ENCODE results near the gene MPPE1. TPM values are rescaled to one million over a fixed set of nuclear protein-coding genes. Genes with fewer than 3 reads are reported as not detected.

MPPE1 gene
- total and polyA plus RNA-seq, 9 of the 15 experiments (the other 6 are each of a cell fraction or from before 2014, with no cell fraction given): 10.7 to 19.5 (median 13.3) TPM

DNA sequence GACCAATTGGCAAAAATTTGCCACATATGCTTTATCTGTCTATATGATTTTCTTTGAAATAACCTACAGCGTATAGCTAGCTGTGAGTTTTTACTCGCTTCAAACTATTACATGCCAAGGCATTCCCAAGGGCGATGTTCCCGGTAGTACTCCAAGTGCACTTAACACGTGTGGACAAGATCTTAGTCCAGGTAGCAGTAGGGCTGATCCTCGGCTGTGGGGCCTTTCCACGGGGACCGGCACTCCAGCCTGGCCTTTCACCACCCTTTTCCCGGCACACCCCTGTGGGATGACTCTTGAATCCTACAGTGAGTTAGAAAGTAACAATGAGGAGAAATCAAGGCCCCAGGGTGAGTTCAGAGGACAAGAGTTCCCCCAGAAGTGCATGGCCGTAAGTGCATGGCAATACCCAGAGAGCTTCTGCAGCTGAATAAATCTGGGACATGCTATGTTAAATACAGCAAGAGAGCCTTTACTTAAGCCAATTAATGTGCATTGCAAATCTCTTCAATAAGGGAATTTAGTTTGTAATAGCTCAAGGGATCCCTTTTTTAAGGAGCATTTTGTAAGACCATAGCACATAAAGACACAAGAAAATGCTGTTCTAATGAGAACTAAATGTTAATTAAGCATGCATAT lies 30.5 kb downstream of the MPPE1 start:
- Histone ChIP-seq H3K9me1 (ENCODE audit: control insufficient read depth, insufficient read depth, low read length) (no peaks in the 10 kb centered on the region), H3K4me2 (ENCODE audit: insufficient read depth, low read length) (no peak overlapping the region), H3K9ac (ENCODE audit: insufficient read depth in 1 of 2, low read depth in 2 of 2, low read length in 2 of 2) (no peak overlapping the region), H2AFZ (ENCODE audit: low read depth, low read length) (no peak overlapping the region), H3K27ac (ENCODE audit: extremely low read depth, low read depth, low read length) (no peak overlapping the region), H3K4me1 (replicated peaks in 1 of 2; ENCODE audit: control insufficient read depth in 2 of 2, insufficient read depth in 2 of 2, low read length in 2 of 2) (peaks cover 7 to 15% of the 10 kb centered on the region in 2 experiments; a peak in 4 of 5 replicates), H3K79me2 (ENCODE audit: control insufficient read depth, insufficient read depth, low read length) (no peaks in the 10 kb centered on the region), H3K27me3 (ENCODE audit: control insufficient read depth in 2 of 2, insufficient read depth in 2 of 2, low read length in 2 of 2) (peaks cover 0 to 16% of the 10 kb centered on the region in 2 experiments; a peak in 2 of 5 replicates), H3K9me3 (replicated peaks; ENCODE audit: control insufficient read depth, insufficient read depth, low read depth, low read length) (no peaks in the 10 kb centered on the region; the same call in 1 of the 2 replicates), H3K36me3 (ENCODE audit: control insufficient read depth, insufficient read depth, low read length) (no peaks in the 10 kb centered on the region), H3K4me3 (no peak overlapping the region), H4K20me1 (replicated peaks; ENCODE audit: control insufficient read depth, insufficient read depth, low read length) (no peaks in the 10 kb centered on the region)
- 45% methylated on average over 10 of the region's 10 CpGs for WGBS (ENCODE audit: insufficient coverage, low coverage, missing lambda C conversion rate)
- TF ChIP-seq FOS (IDR thresholded peaks at IDR 0.05; ENCODE audit: extremely low read depth, insufficient read length) (no peak), PTTG1 (tag; IDR thresholded peaks at IDR 0.05; ENCODE audit: low read depth) (no peak), WHSC1 (IDR thresholded peaks at IDR 0.05; ENCODE audit: low read length) (no peak), ZNF561 (CRISPR knock-in tag; conservative IDR thresholded peaks at IDR 0.05) (no peak)
- BruUV-seq (replicated peaks): no TSS peak
- in situ Hi-C loops (cut with MboI): no loop called here
- ChIA-PET POLR2A (interaction anchor here (0.8 to 1.2 kb wide), 3 partner anchors 12 to 86 kb away, joined by 3 read pairs; no protein-coding TSS in a partner anchor), CTCF (ENCODE audit: low intra/inter-chr PET ratio) (no interaction called here)
- intact Hi-C loops (cut with micrococcal nuclease): no loop called here
- DNase-seq (ENCODE audit: extremely low read depth in 1 of 4, low spot score in 3 of 4) (no peak), FAIRE-seq (no peak), ATAC-seq (no peak)

DNA sequence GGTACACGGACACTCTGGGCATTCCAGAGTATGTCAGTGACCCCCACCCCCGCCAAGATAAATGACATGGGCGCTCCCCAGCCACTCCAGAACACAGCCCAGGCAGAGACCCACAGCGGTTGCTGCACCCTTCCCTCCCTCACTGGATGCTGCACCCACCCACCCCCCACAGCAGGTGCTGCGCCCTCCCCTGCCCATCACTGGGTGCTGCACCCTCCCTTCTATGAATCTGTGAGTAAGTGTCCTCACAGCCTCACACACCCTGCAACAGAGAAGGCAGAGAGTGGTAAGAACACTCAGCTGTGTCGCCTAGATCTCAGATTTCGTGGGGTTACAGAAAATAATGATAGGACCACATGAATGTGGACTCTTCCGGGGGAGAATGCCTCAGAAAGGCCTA lies 33.4 kb downstream of the MPPE1 start:
- ChIA-PET CTCF (ENCODE audit: low intra/inter-chr PET ratio) (interaction anchor here (0.9 kb wide), 1 partner anchor 142 kb away, joined by 3 read pairs; no protein-coding TSS in a partner anchor), POLR2A (no interaction called here)
- Histone ChIP-seq H3K4me1 (replicated peaks in 1 of 2; ENCODE audit: control insufficient read depth in 2 of 2, insufficient read depth in 2 of 2, low read length in 2 of 2) (peaks cover 0 to 4% of the 10 kb centered on the region in 2 experiments; a peak in 3 of 5 replicates), H2AFZ (ENCODE audit: low read depth, low read length) (no peak overlapping the region), H3K4me3 (no peak overlapping the region), H3K79me2 (ENCODE audit: control insufficient read depth, insufficient read depth, low read length) (no peaks in the 10 kb centered on the region), H3K4me2 (ENCODE audit: insufficient read depth, low read length) (no peak overlapping the region), H3K9me1 (ENCODE audit: control insufficient read depth, insufficient read depth, low read length) (no peaks in the 10 kb centered on the region), H3K27ac (ENCODE audit: extremely low read depth, low read depth, low read length) (no peak overlapping the region), H3K36me3 (ENCODE audit: control insufficient read depth, insufficient read depth, low read length) (no peaks in the 10 kb centered on the region), H4K20me1 (replicated peaks; ENCODE audit: control insufficient read depth, insufficient read depth, low read length) (no peaks in the 10 kb centered on the region), H3K27me3 (ENCODE audit: control insufficient read depth in 2 of 2, insufficient read depth in 2 of 2, low read length in 2 of 2) (peaks cover 0 to 17% of the 10 kb centered on the region in 2 experiments; a peak in 3 of 5 replicates), H3K9me3 (replicated peaks; ENCODE audit: control insufficient read depth, insufficient read depth, low read depth, low read length) (no peaks in the 10 kb centered on the region; the same call in 1 of the 2 replicates), H3K9ac (ENCODE audit: insufficient read depth in 1 of 2, low read depth in 2 of 2, low read length in 2 of 2) (no peak overlapping the region)
- intact Hi-C loops (cut with micrococcal nuclease) (loop anchor here (5.0 kb wide), 1 partner anchor 217 kb away; no protein-coding TSS in a partner anchor), in situ Hi-C loops (cut with MboI) (no loop called here)
- FAIRE-seq (no peak), DNase-seq (ENCODE audit: extremely low read depth in 1 of 4, low spot score in 3 of 4) (no peak), ATAC-seq (no peak)
- TF ChIP-seq KLF1 (tag; IDR thresholded peaks at IDR 0.05): no peak
- TF ChIP-seq ZNF347 (CRISPR knock-in tag; IDR thresholded peaks at IDR 0.05; ENCODE audit: low read depth): no peak
- TF ChIP-seq TSC22D4 (tag; IDR thresholded peaks at IDR 0.05): no peak
- TF ChIP-seq, protein P1, sequence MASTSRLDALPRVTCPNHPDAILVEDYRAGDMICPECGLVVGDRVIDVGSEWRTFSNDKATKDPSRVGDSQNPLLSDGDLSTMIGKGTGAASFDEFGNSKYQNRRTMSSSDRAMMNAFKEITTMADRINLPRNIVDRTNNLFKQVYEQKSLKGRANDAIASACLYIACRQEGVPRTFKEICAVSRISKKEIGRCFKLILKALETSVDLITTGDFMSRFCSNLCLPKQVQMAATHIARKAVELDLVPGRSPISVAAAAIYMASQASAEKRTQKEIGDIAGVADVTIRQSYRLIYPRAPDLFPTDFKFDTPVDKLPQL (IDR thresholded peaks at IDR 0.05; ENCODE audit: extremely low read depth, insufficient read length): no peak
- TF ChIP-seq, protein P2, sequence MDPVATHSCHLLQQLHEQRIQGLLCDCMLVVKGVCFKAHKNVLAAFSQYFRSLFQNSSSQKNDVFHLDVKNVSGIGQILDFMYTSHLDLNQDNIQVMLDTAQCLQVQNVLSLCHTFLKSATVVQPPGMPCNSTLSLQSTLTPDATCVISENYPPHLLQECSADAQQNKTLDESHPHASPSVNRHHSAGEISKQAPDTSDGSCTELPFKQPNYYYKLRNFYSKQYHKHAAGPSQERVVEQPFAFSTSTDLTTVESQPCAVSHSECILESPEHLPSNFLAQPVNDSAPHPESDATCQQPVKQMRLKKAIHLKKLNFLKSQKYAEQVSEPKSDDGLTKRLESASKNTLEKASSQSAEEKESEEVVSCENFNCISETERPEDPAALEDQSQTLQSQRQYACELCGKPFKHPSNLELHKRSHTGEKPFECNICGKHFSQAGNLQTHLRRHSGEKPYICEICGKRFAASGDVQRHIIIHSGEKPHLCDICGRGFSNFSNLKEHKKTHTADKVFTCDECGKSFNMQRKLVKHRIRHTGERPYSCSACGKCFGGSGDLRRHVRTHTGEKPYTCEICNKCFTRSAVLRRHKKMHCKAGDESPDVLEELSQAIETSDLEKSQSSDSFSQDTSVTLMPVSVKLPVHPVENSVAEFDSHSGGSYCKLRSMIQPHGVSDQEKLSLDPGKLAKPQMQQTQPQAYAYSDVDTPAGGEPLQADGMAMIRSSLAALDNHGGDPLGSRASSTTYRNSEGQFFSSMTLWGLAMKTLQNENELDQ (CRISPR knock-in tag; IDR thresholded peaks at IDR 0.05; ENCODE audit: borderline replicate concordance): no peak
- TF ChIP-seq ZZZ3 (IDR thresholded peaks at IDR 0.05): no peak
- 16% methylated on average over 5 of the region's 8 CpGs for WGBS (ENCODE audit: insufficient coverage, low coverage, missing lambda C conversion rate)
- no TSS peak for BruUV-seq (replicated peaks)
